T-helper 2 cell (primary cell): Measurements from ENCODE around the gene TSTD1.
"Not testable (repeated sequence)": the region's sequence is repeated elsewhere in the genome, so short reads cannot be mapped to it uniquely, and the experiment has no call there.

Experiments used
- DNase-seq, 5 experiments: peaks; one replicate each; pipeline versions ENCODE4 v3.0.0 to v3.0.0-alpha.2; 2012 to 2022

TSTD1 gene

DNA sequence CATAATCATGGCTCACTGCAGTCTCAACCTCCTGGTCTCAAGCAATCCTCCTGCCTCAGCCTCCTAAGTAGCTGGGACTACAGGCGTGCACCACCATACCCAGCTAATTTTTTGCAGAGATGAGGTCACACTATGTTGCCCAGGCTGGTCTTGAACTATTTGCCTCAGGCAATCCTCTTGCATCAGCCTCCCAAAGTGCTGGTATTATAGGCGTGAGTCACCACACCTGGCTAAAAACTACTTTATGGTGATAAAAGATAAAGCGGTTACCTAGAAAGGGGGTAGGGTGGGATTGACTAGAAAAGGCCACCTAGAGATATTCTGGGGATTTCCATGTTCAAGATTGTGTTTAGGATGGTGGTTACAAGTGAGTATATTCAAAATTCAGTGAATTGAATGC is 5.0 kb downstream of the TSTD1 start:
- peak in 1 of 5 experiments; percentile 48 for DNase-seq

- no peak for DNase-seq
Measured at GRCh38 chr1:161032409-161032808, 6.4 kb downstream of the TSTD1 start.

DNA sequence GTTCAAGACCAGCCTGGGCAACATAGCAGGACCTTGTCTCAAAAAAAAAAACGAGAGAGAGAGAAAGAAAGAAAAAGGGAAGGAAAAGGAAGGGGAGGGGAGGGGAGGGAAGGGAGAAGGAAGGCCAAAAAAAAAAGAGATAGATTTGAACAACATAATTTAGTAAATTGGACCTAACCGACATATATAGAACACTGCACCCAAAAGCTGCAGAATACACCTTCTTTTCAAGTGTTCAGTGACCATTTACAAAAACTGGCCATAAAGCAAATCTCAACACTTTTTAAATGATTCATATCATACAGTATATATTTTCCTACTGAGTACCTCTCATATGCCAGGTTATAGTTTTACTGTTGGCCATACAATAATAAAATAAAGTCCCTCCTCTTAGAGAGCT is 6.9 kb downstream of the TSTD1 start:
- no peak for DNase-seq

GRCh38 chr1:161029466-161029865 is 9.3 kb downstream of the TSTD1 start:
- not testable (repeated sequence) for DNase-seq

GRCh38 chr1:161026954-161027353 is 11.8 kb downstream of the TSTD1 start:
- DNase-seq = peak in 1 of 5 experiments; percentile 41

- DNase-seq = not testable (repeated sequence)
Measured at GRCh38 chr1:161022432-161022831, 16.3 kb downstream of the TSTD1 start.

GRCh38 chr1:161021970-161022353 is 16.8 kb downstream of the TSTD1 start:
- DNase-seq = no peak

GRCh38 chr1:161021165-161021969 is 17.4 kb downstream of the TSTD1 start:
- DNase-seq = peak; percentile 72 to 93 (median 88)

GRCh38 chr1:161020509-161021164 is 18.1 kb downstream of the TSTD1 start, which contains the start of gene F11R:
Gene F11R, minus strand, starts transcription at chr1:161021152. Its CDS starts 79 bp downstream, at chr1:161021073.
- DNase-seq = no peak

DNA sequence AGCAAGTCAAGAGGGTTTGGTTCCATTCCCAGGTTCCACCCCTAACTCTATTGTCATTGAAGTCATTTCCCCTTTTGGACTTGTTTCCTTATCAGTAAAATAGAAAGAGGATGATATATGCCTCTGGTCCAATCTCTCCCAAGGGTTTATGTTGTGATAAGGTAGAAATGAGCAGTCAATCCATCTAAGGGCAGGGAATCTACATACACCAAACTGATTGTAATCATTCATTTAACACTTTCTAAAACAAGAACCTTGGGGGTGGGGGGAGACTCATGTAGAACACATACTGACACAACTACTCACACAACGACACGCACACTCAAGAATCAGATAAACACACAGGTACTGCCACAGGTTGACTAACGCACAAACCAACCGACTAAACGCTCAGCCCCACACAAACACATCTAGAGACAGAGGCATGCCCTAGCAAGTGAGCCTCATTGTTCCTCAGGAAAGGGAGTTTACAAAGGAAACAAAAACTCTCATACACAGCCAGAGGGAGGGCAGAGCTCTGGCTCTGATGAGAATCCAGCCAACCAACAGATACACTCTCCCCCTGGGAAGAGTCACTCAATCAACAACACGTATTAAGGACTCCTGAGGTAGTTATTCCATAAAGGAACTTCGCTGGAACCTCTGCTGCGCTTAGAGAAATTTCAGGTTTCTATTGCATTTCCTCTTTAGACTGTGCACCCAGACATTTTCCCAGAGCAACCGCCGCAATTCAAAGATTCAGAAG is 18.8 kb downstream of the TSTD1 start:
- DNase-seq = no peak

- not testable (repeated sequence) for DNase-seq
Measured at GRCh38 chr1:161019111-161019660, 19.6 kb downstream of the TSTD1 start.

DNA sequence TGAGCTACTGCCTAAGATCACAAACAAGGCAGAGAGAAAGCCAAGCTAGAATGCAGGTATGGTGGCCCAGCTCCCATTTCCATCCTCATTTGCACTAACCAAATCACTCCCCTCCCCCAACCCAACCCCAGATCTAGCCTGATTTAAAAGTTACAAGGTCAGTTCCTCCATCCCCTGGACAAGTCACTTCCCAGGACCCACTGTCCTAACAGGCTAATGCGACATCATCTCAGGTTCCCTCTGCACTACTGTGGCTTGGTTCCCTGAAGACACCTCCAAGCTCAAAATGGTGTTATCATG is 20.2 kb downstream of the TSTD1 start:
- no peak for DNase-seq

- no peak for DNase-seq
Measured at GRCh38 chr1:161017756-161018630, 20.8 kb downstream of the TSTD1 start.

DNA sequence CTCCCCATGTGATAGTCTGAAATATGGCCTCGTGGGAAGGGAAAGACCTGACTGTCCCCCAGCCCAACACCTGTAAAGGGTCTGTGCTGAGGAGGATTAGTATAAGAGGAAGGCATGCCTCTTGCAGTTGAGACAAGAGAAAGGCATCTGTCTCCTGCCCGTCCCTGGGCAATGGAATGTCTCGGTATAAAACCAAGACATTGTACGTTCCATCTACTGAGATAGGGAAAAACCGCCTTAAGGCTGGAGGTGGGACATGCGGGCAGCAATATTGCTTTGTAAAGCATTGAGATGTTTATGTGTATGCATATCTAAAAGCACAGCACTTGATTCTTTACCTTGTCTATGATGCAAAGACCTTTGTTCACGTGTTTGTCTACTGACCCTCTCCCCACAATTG is 21.6 kb downstream of the TSTD1 start:
- not testable (repeated sequence) for DNase-seq

GRCh38 chr1:161016683-161017082 is 22.1 kb downstream of the TSTD1 start:
- DNase-seq = not testable (repeated sequence)

DNA sequence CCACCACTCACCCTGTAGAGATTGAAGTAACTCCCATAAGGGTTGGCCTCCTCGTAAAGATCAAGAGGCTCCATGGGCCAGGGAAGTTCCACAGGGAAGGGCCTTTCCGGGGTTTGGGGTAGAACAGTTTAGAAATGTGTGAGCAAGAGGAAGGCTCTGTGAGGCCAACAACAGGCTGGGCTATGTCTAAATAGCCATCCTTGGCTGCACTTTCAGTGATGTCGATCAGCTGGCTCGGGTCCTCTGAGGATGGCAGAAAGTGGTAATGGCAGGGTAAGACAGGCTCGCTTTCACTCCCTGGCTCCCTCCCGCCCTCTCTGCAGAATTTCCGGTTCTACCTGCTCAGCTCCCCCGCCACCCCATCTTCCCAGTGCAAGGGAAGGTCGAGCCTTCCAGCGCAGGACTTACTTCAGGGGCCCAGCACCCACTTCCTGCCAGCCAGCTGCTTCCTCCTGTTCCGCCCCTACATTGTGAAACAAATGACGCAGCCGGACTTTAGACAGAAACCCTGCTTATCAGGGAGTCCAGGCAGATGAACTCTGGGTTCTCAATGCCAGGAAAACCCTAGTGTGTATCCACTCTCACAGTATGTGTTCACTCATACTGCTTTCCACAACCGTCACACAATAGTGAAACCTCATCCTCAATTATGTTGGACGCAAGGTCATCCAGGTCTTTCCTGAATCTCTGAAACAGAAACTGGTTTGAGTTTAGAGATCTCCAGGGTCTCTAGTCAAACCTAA is 25.1 kb downstream of the TSTD1 start:
- DNase-seq = peak in 4 of 5 experiments; percentile 25 to 89 (median 58)

DNA sequence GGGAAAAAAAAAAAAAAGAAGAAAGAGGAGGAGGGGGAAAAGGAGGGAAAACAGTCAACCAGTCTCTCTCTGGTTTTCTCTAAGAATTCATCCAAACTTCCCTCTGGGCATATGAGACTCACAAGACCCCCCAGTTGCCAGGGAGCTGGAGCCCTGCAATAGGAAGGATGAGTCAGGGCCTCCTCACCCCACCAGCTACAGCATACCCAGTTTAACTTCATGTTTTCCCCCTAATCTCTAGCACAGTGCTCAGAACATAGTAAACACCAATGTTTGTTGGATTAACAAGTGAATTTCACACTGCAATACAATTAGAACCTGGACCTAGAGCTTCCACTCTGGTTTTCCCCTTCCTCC is 25.7 kb downstream of the TSTD1 start:
- DNase-seq = no peak

GRCh38 chr1:161012420-161012819 is 26.3 kb downstream of the TSTD1 start:
- no peak for DNase-seq

DNA sequence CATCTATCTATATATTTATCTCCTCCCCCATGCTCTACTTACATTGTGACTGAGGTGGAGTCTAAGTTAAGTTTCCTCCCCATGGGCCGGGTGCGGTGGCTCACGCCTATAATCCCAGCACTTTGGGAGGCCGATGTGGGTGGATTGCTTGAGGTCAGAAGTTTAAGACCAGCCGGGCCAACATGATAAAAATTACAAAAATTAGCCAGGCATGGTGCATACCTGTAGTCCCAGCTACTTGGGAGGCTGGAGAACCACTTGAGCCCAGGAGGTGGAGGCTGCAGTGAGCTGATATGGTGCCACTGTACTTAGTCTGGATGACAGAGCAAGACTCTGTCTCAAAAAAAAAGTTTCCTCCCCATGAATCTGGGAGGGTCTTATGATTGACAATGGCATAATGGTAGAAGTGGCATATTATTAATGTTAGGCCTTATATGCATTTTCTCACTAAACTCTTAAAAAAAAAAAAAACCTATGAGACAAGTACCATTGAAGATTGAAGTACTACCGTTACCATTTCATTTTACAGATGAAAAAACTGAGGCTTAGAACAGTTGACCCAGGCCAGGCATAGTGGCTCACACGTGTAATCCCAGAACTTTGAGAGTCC is 29.1 kb downstream of the TSTD1 start:
- DNase-seq = no peak

GRCh38 chr1:161008869-161009510 is 29.8 kb downstream of the TSTD1 start:
- no peak for DNase-seq

DNA sequence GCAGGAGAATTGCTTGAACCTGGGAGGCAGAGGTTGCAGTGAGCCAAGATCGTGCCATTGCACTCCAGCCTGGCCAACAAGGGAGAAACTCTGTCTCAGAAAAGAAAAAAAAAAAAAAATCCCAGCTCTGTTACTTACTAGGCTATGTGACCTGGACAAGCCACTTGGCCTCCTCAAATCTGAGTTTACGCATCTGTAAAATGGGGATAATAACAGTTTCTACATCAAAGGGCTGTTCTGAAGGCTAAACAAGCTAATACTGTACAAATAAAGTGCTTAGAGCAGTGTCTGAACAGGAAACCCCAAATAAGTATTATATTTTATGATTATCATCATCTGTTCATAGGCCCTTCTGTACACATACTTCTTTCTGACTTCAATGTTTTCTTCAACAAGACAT is 31.4 kb downstream of the TSTD1 start:
- no peak for DNase-seq
